ENCODE measurements around the gene KHDC4.

DNA sequence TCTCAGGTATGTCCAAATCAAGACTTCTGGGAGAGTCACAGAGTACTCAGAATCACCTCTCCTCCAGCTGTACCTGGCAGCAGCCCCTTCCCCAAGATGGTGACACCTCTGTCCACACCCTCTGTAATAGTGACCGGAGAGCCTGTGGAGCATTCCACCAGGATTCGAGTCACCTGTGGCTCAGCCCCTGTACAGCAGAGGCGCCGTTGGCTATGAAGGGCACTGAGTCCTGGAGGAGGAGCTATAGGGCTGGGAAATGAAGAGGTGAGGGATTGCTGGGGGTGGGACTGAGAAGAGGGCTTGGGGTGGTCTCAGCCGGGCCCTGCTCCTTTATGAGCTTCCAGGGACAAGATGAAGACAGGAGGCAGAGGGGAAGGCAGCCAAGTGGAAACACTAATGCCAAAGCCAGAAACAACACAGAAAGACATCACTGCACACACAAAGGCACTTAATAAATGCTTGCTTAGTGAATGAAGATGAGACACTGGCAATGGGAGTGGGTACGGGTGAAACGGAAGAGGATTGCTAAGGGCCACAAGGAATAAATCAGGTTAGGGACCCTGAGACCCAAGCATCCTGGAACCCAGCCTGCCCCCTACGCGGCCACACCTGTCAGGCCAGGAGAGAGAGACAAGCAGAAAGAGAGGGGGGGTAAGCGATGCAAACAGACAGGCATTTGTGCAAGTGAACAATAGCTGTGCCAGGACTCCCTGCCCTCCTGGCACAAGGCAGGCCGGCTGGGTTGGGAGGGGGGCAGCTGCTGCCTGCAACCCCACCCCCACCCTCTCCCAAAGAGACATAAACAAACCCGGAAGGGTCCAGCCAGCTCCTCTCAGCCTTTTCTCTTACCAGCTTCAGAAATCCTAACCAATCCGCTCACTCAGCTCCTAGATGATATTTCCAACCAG lies 40.2 kb upstream of the KHDC4 start:
- TF ChIP-seq, protein P1, sequence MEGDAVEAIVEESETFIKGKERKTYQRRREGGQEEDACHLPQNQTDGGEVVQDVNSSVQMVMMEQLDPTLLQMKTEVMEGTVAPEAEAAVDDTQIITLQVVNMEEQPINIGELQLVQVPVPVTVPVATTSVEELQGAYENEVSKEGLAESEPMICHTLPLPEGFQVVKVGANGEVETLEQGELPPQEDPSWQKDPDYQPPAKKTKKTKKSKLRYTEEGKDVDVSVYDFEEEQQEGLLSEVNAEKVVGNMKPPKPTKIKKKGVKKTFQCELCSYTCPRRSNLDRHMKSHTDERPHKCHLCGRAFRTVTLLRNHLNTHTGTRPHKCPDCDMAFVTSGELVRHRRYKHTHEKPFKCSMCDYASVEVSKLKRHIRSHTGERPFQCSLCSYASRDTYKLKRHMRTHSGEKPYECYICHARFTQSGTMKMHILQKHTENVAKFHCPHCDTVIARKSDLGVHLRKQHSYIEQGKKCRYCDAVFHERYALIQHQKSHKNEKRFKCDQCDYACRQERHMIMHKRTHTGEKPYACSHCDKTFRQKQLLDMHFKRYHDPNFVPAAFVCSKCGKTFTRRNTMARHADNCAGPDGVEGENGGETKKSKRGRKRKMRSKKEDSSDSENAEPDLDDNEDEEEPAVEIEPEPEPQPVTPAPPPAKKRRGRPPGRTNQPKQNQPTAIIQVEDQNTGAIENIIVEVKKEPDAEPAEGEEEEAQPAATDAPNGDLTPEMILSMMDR (conservative IDR thresholded peaks at IDR 0.05; ENCODE audit: low read length): 0 out of 2 replicates have a peak, but pooled peaks have one; percentile 16
- TF ChIP-seq EZH2phosphoT487 (IDR thresholded peaks at IDR 0.05; ENCODE audit: borderline replicate concordance): no peak
